SU-DHL-6 (cell line): Measurements from ENCODE around the gene PLEKHO1.

ENCODE experiments used
- CTCF ChIP-seq: fragments of 200-600 bp; sonication (generic); IDR thresholded peaks from one replicate; pipeline ENCODE4 v1.5.1; 2017; ENCODE audit warnings: antibody characterized with exemption, mild to moderate bottlenecking, low read length, moderate library complexity; ENCODE audit not compliant: insufficient read depth, poor library complexity, severe bottlenecking
- EZH2phosphoT487 ChIP-seq: fragments of 200-600 bp; sonication (generic), shearing (Covaris generic); conservative IDR thresholded peaks from 2 replicates; pipeline ENCODE4 v1.6.1; 2018; ENCODE audit warnings: mild to moderate bottlenecking, antibody characterized with exemption, low read length, moderate library complexity, mixed read lengths

DNA sequence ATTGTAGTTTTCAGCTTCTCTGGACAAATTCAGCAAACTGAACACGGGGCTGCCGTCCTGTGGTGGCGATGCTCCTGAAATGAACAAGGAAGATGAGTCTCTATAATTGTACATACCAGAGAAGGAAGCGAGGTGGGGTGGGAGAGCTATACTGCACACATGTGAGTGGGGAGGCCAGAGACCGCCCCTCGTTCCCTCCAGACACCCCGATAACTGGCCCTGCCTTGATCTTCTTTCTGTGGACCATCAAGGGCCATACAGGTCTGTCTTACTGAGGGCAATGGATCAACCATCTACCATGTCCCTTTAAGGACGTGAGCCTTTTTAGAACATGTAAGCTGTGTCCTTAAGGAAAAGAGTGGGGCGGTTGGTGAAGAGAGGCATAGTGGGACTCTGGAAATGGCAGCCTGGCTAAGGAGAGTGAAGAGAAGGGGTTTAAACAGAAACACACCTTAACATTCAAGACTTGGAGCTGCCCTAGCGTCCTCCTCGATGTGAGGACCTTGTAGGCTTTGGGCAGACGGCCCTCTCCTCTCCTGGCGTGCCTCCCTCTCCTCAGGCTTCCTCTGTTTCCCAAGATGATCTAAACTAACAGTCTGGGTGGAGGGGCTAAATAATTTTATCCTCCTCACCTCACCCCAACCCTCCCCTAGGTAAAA is 5.8 kb downstream of the PLEKHO1 start:
- TF ChIP-seq CTCF (no peak), EZH2phosphoT487 (no peak)
